ENCODE results near the gene ARMC6. TPM values are rescaled to one million over a fixed set of nuclear protein-coding genes. Genes with fewer than 3 reads are reported as not detected.
A peak's percentile ranks its signal among the peaks of the same experiment; 100 is the strongest.
"Not testable (repeated sequence)": the region's sequence is repeated elsewhere in the genome, so short reads cannot be mapped to it uniquely, and the experiment has no call there.

ARMC6 gene
- total RNA-seq, 1 experiment from 2014 or later: 100.0 TPM

DNA sequence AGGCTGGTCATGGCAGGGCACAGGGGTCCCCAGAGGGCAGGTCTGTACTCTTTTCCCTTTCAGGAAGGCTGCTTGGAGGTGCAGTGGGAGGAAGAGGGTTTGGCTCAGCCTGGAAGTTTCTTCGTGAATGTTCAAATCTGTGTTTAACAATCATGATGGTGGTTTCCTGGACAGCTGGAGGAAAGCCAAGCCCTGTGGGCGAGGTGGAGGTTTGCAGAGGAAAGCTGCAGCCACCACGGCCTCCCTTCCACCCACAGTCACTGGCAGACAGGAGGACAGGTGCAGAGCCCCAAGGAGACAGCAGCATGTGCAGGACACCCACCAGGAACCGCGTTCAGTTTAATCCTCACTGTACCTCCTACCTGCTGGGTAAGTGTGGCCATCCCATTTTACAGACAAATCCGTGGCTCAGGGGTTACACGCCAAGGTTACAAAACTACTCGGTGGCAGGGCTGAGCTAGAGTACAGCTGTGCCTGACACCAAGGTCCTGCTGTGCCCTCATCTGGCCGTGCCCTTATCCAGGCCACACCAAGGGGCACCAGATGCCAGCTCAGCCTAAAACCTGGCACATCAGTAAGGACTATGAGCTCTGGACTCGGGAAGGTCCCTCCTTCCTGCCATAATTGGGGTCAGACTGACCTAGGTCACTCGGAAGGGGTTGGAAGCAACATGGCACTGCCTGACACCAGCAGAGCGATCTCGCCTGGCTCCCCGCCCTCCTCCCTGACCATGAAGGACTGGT, 34.2 kb upstream of the ARMC6 start:
- Histone ChIP-seq H3K27me3 (ENCODE audit: control insufficient read depth, insufficient read depth, low read length) (no peaks in the 10 kb centered on the region), H3K4me3 (ENCODE audit: insufficient read depth, low read depth, low read length) (no peak overlapping the region), H3K36me3 (replicated peaks; ENCODE audit: control insufficient read depth, insufficient read depth, low read length) (peaks cover 43% of the 10 kb centered on the region)
- DNase-seq: no peak

DNA sequence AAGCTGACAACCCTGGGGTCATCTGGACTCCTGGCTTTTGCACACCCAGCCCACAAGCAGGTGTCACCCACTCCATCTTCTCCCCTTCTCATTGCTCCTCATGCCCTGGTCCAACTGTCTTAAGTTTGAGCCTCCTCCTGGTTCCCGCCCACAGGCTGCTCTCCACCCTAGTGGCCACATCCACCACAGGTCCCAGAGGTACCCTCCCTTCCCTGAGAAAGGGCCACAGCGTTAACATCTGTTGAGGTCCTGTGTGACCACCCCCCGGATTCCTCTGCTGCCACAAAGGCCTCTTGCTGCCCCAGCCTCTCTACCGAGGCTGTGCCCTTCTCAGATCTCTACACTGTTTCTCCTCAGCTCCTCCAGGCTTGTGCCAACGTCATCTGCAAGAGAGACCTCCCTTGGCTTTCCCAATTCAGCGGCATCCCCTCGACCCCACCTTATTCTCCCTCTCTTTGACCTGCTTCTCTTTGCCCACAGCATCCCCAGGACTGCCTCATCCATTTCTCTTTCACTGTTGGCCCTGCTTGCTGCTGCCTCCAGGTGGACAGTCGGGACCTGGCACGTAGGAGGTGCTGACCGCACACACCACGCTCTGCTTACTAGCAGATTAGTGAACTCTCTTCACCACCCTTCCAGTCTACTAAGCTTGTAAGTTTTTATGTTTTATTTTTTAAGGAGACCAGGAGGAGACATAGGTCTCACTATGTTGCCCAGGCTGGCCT, 33.3 kb upstream of the ARMC6 start:
- peak; percentile 65 for DNase-seq
- Histone ChIP-seq H3K36me3 (replicated peaks; ENCODE audit: control insufficient read depth, insufficient read depth, low read length) (peaks cover 44% of the 10 kb centered on the region), H3K27me3 (ENCODE audit: control insufficient read depth, insufficient read depth, low read length) (no peaks in the 10 kb centered on the region), H3K4me3 (ENCODE audit: insufficient read depth, low read depth, low read length) (no peak overlapping the region)

DNA sequence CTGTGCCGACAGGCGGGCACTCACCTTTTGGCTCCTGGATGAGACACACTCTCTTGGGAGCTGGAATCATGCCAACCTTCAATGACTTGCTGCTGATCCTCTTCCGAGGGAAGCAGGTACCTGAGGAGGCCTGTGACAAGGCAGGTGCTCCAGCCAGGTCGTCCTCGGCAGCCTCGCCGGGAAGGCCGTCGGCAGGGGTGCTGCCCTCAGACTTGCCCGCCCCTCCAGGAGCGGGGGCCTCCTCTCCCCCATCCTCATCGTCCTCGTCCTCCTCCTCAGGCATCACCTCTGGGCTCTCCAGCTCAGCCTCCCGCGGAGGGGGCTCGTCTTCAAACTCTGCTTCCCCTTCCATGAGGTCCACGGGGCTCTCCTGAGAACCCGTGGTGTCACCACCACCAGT, 29.3 kb upstream of the ARMC6 start:
- H3K4me3 ChIP-seq (ENCODE audit: insufficient read depth, low read depth, low read length): no peak overlapping the region
- DNase-seq: no peak

DNA sequence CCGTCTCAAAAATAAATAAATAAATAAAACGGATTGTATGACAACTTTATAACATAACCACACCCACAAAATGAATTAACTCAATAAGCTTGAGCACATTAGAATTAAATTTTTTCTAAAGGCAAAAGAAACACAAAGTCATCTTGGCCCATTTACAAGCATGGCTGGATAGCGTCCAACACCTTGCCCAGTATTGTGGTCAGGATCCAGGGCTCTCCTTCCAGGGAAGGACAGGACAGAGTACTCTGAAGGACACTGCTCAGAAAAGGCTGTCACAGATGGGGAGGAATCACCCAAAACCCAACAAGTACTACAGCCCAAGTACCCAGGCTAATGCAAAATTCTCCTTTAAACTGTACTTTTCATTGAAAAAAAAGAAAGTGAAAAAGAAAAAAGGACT, 27.2 kb upstream of the ARMC6 start:
- Histone ChIP-seq H3K27me3 (ENCODE audit: control insufficient read depth, insufficient read depth, low read length) (no peaks in the 10 kb centered on the region), H3K4me3 (ENCODE audit: insufficient read depth, low read depth, low read length) (no peak overlapping the region), H3K36me3 (replicated peaks; ENCODE audit: control insufficient read depth, insufficient read depth, low read length) (peaks cover 59% of the 10 kb centered on the region)
- no peak for DNase-seq

More for the DNA sequence above, 29.3 kb upstream of the ARMC6 start:
- Histone ChIP-seq H3K27me3 (ENCODE audit: control insufficient read depth, insufficient read depth, low read length) (no peaks in the 10 kb centered on the region), H3K36me3 (replicated peaks; ENCODE audit: control insufficient read depth, insufficient read depth, low read length) (peaks cover 61% of the 10 kb centered on the region)

DNA sequence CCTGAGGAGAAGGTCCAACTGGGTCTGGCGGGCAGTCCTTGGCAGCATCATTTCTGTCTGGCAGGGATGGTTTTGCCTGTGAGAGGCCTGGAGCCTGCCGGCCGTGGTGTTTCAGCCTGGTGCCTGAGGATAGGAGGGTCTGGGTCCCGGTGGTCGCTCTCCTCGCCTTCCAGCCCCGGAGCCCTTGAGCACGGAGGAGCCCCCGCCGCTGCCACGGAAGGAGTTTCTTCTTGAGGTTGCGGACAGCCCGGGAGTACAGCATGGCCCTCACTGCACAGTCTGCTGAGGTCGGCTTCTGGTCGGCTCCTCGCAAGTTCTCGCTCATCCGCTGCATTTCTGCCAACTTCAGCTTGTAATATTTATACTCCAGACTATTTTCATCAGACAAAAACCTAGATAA, 23.5 kb upstream of the ARMC6 start:
- DNase-seq: no peak

DNA sequence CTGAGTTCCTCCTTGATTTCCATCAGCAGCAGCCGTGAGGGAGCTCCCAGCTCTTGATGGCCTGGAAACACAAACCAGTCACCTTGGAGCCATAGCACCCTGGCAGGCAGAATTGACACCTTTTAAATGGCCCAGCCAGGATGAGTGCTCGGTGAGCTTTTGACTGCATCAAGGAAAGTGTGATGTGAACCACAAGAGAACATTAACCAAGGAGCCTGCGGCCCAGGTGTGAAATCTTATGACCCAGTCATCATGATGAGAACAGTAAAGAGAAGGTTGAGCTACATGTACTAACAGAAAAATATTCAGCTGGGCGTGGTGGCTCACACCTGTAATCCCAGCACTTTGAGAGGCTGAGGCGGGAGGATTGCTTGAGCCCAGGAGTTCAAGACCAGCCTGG, 22.9 kb upstream of the ARMC6 start:
- Histone ChIP-seq H3K36me3 (replicated peaks; ENCODE audit: control insufficient read depth, insufficient read depth, low read length) (peaks cover 47% of the 10 kb centered on the region), H3K27me3 (ENCODE audit: control insufficient read depth, insufficient read depth, low read length) (no peaks in the 10 kb centered on the region), H3K4me3 (ENCODE audit: insufficient read depth, low read depth, low read length) (no peak overlapping the region)
- no peak for DNase-seq

More for the DNA sequence above, 23.5 kb upstream of the ARMC6 start:
- peaks cover 49% of the 10 kb centered on the region for H3K36me3 ChIP-seq (replicated peaks; ENCODE audit: control insufficient read depth, insufficient read depth, low read length)
- H3K4me3 ChIP-seq (ENCODE audit: insufficient read depth, low read depth, low read length): no peak overlapping the region
- H3K27me3 ChIP-seq (ENCODE audit: control insufficient read depth, insufficient read depth, low read length): no peaks in the 10 kb centered on the region

DNA sequence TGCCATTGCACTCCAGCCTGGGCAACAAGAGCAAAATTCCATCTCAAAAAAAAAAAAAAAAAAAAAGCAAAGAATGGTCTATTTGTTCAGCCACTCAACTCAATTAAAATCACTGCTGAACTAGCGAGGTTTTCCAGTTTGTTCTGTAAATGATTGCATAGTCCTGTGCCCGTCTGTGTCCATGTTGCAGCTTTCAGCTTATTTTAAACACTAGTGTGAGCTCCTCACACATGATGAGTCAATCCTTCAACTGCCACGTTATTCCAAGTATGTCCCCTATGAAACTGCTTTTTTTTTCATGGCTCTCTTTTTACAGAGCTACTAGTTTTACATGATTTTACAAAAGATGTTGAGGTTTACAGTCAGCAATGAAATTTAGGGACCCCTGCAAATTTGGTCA, 12.3 kb upstream of the ARMC6 start:
- no peaks in the 10 kb centered on the region for H3K27me3 ChIP-seq (ENCODE audit: control insufficient read depth, insufficient read depth, low read length)
- peaks cover 53% of the 10 kb centered on the region for H3K36me3 ChIP-seq (replicated peaks; ENCODE audit: control insufficient read depth, insufficient read depth, low read length)
- H3K4me3 ChIP-seq (ENCODE audit: insufficient read depth, low read depth, low read length): no peak overlapping the region
- DNase-seq: no peak

DNA sequence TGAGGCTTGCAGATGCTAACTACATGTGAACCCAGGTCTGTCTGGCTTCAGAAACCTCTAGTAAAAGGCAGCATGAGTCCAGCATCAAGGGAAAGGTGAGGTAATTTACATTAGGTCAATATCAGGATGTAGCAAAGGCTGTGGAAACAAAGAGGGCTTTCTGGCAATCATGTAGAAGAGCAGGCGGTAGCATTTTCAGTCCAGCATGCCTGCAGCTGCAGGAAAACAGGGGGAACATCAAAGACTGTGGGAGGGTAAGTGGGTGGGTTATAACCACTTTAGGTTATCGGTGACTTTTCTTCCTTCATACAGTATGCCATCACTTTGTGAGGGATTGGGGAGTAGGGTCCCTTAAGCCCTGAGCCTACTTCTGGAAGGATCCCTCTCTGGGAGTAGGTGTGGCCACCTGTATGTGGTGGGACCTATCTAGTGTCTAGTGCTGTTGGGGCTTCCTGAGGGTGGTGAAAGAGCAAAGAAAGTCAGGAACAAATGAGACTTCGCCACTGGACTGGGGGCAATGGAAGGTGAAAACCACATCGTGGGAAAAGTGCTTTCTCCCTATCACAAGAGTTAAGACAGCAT, 10.9 kb upstream of the ARMC6 start:
- H3K4me3 ChIP-seq (ENCODE audit: insufficient read depth, low read depth, low read length): no peak overlapping the region
- DNase-seq: no peak
- peaks cover 57% of the 10 kb centered on the region for H3K36me3 ChIP-seq (replicated peaks; ENCODE audit: control insufficient read depth, insufficient read depth, low read length)
- H3K27me3 ChIP-seq (ENCODE audit: control insufficient read depth, insufficient read depth, low read length): no peaks in the 10 kb centered on the region

DNA sequence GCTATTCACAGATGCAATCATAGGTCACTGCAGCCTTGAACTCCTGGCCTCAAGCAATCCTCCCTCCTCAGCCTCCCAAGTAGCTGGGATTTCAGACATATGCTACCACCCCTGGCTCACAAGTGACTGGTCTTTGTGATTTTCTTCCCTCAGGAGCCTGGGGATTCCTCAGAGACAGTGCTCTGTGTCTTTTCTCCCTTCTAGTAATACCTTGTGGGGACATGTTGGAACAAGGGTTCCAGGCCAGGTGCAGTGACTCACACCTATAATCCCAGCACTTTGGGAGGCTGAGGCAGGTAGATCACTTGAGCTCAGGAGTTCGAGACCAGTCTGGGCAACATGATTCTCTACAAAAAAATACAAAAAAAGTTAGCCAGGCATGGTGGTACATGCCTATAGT, 10.0 kb upstream of the ARMC6 start:
- not testable (repeated sequence) for H3K27me3 ChIP-seq (ENCODE audit: control insufficient read depth, insufficient read depth, low read length); H3K4me3 ChIP-seq (ENCODE audit: insufficient read depth, low read depth, low read length); DNase-seq
- peaks cover 57% of the 10 kb centered on the region for H3K36me3 ChIP-seq (replicated peaks; ENCODE audit: control insufficient read depth, insufficient read depth, low read length)

DNA sequence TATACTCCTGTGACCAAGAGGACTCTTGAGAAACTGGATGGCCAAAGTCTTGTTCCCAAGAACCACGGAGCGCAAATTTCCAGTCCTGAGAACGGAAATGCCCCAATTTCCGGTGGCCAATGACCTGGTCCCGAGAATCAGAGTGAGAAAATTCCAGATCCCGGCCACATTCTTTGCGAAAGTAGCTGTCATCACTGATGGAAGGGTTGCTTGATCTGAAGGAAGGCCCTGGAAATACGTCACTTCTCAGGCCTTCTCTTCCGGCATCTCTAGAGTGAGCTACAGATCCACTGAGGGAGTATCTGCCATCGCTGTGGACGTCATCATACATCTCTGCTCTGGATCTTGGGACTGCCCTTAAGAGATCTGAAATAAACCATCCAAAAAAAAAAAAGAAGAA, 7.5 kb upstream of the ARMC6 start:
- Histone ChIP-seq H3K36me3 (replicated peaks; ENCODE audit: control insufficient read depth, insufficient read depth, low read length) (peaks cover 55% of the 10 kb centered on the region), H3K27me3 (ENCODE audit: control insufficient read depth, insufficient read depth, low read length) (no peaks in the 10 kb centered on the region), H3K4me3 (ENCODE audit: insufficient read depth, low read depth, low read length) (no peak overlapping the region)
- peak; percentile 2 for DNase-seq

DNA sequence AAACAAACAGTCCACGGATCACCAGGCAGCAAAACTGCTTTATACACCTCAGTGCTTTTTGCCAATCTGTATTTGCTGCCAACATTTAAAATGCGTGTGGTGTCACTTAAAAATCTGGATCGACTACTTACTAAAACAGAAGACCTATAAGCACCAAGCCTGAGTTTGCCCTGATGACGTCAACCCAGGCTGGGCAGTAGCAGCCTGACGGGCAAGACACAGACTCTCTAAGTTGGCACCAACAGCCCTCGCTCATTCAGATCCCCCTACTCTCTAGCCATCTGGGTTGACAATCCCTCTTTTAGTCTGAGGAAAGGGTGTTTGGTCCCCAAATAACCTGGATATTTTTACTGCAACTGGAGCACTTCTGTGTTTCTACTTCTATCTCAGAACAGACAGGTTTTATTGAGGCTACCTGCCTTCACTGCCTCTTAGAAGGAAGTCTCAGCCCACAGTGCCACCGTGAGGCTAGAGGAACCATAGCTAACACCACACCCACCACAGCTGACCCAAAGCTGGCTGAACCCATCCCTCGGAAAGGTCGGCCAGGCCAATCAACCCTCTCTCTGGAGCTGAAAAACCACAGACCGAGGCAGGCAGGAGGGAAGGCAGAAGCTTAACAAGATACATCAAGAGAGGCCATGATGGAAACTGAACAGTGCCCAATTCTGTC, 7.0 kb upstream of the ARMC6 start:
- no peak overlapping the region for H3K4me3 ChIP-seq (ENCODE audit: insufficient read depth, low read depth, low read length)
- peak; percentile 3 for DNase-seq
- H3K36me3 ChIP-seq (replicated peaks; ENCODE audit: control insufficient read depth, insufficient read depth, low read length): peaks cover 56% of the 10 kb centered on the region
- H3K27me3 ChIP-seq (ENCODE audit: control insufficient read depth, insufficient read depth, low read length): no peaks in the 10 kb centered on the region

DNA sequence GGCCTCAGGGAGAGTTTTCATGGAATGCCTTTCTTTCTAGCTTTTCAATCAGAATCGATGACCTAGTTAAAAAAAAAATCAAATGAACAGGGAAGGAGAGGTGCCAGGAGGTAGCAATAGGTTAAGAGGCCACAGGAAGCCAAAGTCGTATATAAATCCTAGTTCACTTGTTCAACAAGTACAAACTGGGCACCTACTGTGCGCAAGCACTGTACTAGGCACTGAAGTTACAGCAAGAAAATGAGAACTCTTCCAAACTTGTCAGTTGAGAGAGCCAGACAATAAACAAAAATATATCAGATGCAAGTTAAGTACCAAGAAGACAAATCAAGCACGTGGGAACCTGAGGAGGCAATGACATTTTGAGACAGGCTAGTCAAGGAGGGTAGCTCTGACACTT, 6.2 kb upstream of the ARMC6 start:
- H3K36me3 ChIP-seq (replicated peaks; ENCODE audit: control insufficient read depth, insufficient read depth, low read length): peaks cover 56% of the 10 kb centered on the region
- no peaks in the 10 kb centered on the region for H3K27me3 ChIP-seq (ENCODE audit: control insufficient read depth, insufficient read depth, low read length)
- H3K4me3 ChIP-seq (ENCODE audit: insufficient read depth, low read depth, low read length): no peak overlapping the region
- no peak for DNase-seq

DNA sequence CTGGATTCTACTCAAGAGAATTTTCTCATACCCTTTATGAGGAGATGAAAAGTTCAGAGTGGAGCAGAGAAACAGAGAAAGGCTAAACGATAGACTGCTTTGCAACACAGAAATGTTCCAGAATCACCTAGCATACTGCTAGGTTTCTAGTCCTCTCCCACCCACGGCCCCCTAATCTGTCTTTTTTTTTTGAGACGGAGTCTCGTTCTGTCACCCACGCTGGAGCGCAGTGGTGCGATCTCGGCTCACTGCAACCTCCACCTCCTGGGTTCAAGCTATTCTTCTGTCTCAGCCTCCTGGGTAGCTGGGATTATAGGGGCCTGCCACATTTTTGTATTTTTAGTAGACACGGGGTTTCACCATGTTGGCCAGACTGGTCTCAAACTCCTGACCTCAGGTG, 4.9 kb upstream of the ARMC6 start:
- Histone ChIP-seq H3K27me3 (ENCODE audit: control insufficient read depth, insufficient read depth, low read length) (no peaks in the 10 kb centered on the region), H3K4me3 (ENCODE audit: insufficient read depth, low read depth, low read length) (no peak overlapping the region), H3K36me3 (replicated peaks; ENCODE audit: control insufficient read depth, insufficient read depth, low read length) (peaks cover 45% of the 10 kb centered on the region)
- no peak for DNase-seq

DNA sequence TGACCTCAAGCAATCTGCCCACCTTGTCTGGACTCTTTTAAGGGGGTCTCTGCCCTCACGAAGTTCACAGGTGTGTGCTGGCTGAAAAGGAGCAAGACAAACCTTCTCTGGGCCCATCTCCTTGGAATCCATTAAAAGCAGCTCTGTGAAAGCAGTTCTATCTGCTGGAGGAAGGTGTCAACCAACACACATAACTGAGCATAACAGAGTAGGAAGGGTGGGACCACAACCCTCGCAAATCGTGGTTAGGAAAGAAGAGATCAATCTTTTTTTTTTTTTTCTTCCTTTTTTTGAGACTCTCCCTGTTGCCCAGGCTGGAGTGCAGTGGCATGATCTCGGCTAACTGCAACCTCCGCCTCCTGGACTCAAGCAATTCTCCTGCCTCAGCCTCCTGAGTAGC, 1.5 kb upstream of the ARMC6 start:
- no peak overlapping the region for H3K4me3 ChIP-seq (ENCODE audit: insufficient read depth, low read depth, low read length)
- no peaks in the 10 kb centered on the region for H3K27me3 ChIP-seq (ENCODE audit: control insufficient read depth, insufficient read depth, low read length)
- H3K36me3 ChIP-seq (replicated peaks; ENCODE audit: control insufficient read depth, insufficient read depth, low read length): peaks cover 21% of the 10 kb centered on the region
- DNase-seq: peak; percentile 26
